Loucy (cell line): ENCODE results near the gene AFF2.
A peak's percentile ranks its signal among the peaks of the same experiment; 100 is the strongest.

Experiments used
- H2AFZ ChIP-seq: fragments of 200-600 bp; sonication (generic); 2 replicates; pipeline ENCODE4 v1.6.0; 2016; ENCODE audit warnings: antibody characterized with exemption, mild to moderate bottlenecking, low read length, moderate library complexity
- H3F3A ChIP-seq: fragments of 200-600 bp; 2 replicates; pipeline ENCODE4 v1.6.0; 2016; ENCODE audit warnings: antibody characterized with exemption, low read depth, mild to moderate bottlenecking
- H3K27me3 ChIP-seq: fragments of 200-600 bp; sonication (generic); 2 replicates; pipeline ENCODE4 v1.6.1; 2014; ENCODE audit warnings: low read length, mild to moderate bottlenecking; ENCODE audit not compliant: insufficient read depth, poor library complexity, severe bottlenecking
- H3K36me3 ChIP-seq: fragments of 200-600 bp; sonication (generic); 2 replicates; pipeline ENCODE4 v1.6.1; 2016; ENCODE audit warnings: low read length; ENCODE audit not compliant: insufficient read depth
- H3K4me1 ChIP-seq: fragments of 200-600 bp; sonication (generic); 2 replicates; pipeline ENCODE4 v1.5.1; 2014; ENCODE audit warnings: low read length, mild to moderate bottlenecking; ENCODE audit not compliant: insufficient read depth, poor library complexity, severe bottlenecking
- H3K4me2 ChIP-seq: fragments of 200-600 bp; sonication (generic); 2 replicates; pipeline ENCODE4 v1.6.0; 2014; ENCODE audit warnings: antibody characterized with exemption, low read length, low read depth, mild to moderate bottlenecking; ENCODE audit not compliant: poor library complexity, severe bottlenecking
- H3K4me3 ChIP-seq: fragments of 200-600 bp; sonication (generic); 2 replicates; pipeline ENCODE4 v1.5.1; 2014; ENCODE audit warnings: low read length, mild to moderate bottlenecking, mixed read lengths; ENCODE audit not compliant: poor library complexity, severe bottlenecking
- H3K79me2 ChIP-seq: fragments of 200-600 bp; sonication (generic); 2 replicates; pipeline ENCODE4 v1.6.1; 2014; ENCODE audit warnings: low read length; ENCODE audit not compliant: insufficient read depth
- H3K9ac ChIP-seq: fragments of 200-600 bp; sonication (generic); 2 replicates; pipeline ENCODE4 v1.6.0; 2014; ENCODE audit warnings: mild to moderate bottlenecking, low read depth, low read length, moderate library complexity; ENCODE audit not compliant: poor library complexity, severe bottlenecking
- H3K9me2 ChIP-seq: fragments of 200-600 bp; sonication (generic); replicated peaks from 2 replicates; pipeline ENCODE4 v1.6.1; 2016; ENCODE audit warnings: low read depth, low read length, mixed read lengths
- H3K9me3 ChIP-seq: fragments of 200-600 bp; sonication (generic); 2 replicates; pipeline ENCODE4 v1.6.1; 2014; ENCODE audit warnings: mild to moderate bottlenecking, antibody characterized with exemption, low read length, low read depth; ENCODE audit not compliant: insufficient read depth
- H4K20me1 ChIP-seq: fragments of 200-600 bp; sonication (generic); 2 replicates; pipeline ENCODE4 v1.6.0; 2014; ENCODE audit warnings: antibody characterized with exemption, low read length, mild to moderate bottlenecking; ENCODE audit not compliant: insufficient read depth, poor library complexity, severe bottlenecking
- CTCF ChIP-seq: fragments of 200-600 bp; sonication (generic); conservative IDR thresholded peaks from 2 replicates; pipeline ENCODE4 v1.5.1; 2014; ENCODE audit warnings: mild to moderate bottlenecking, antibody characterized with exemption, low read length
- EZH2phosphoT487 ChIP-seq: fragments of 200-600 bp; IDR thresholded peaks from 2 replicates; pipeline ENCODE4 v1.6.1; 2018; ENCODE audit warnings: antibody characterized with exemption, mild to moderate bottlenecking, moderate library complexity, borderline replicate concordance

Gene AFF2

DNA sequence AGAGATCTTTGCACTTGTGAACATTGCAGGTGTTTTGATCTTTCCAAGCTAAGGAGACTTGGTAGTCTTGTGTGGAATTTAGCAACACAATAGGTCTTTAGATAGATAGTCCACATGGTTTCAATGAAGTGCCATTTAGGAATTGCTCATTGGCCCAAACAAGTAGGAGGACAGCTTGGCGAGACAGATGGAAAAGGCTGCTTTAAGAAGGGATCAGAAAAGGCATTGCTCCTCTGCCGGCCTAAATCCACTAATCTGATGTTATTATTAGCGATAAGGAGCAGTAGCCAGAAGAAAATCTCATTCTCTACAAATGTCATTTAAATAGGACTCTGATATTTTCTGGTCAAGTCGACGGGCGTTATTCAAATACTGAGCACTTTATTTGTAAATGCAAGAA, 99.7 kb downstream of the AFF2 start:
- Histone ChIP-seq H3K4me3 (peak overlapping the region; percentile 47), H3K9me3 (no peaks in the 10 kb centered on the region), H3K4me2 (peak overlapping the region; percentile 63), H3K9ac (no peak overlapping the region), H2AFZ (no peak overlapping the region), H3F3A (no peaks in the 10 kb centered on the region), H3K79me2 (peaks cover 78% of the 10 kb centered on the region), H3K9me2 (no peaks in the 10 kb centered on the region), H3K36me3 (no peaks in the 10 kb centered on the region), H3K4me1 (peaks cover 48% of the 10 kb centered on the region), H4K20me1 (peaks cover 28% of the 10 kb centered on the region), H3K27me3 (no peaks in the 10 kb centered on the region)
- TF ChIP-seq EZH2phosphoT487 (no peak), CTCF (no peak)

DNA sequence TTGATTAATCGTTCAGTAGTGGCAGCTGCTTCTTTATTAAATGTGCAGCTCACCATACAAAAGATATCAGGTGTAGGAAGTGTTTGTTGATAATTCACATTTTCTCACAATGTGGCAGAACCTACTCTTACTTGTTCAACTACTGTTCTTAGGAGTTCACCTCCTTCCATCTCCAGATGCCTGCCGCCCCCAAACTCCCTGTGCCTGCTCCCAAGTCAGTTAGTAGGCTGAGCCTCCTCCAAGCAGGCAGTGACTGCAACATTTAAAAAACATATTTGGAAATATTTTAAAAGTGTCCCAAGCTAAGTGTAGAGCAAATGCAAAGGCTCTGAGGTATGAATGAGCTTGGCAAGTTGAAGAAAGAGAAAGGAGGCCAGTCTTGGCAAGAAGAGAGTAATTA, 100.2 kb downstream of the AFF2 start:
- Histone ChIP-seq H3K27me3 (no peaks in the 10 kb centered on the region), H3K9ac (no peak overlapping the region), H3K79me2 (peaks cover 78% of the 10 kb centered on the region), H3K4me1 (peaks cover 48% of the 10 kb centered on the region), H3K4me2 (peak overlapping the region; percentile 28), H4K20me1 (peaks cover 28% of the 10 kb centered on the region), H3K9me2 (no peaks in the 10 kb centered on the region), H3K9me3 (no peaks in the 10 kb centered on the region), H3F3A (no peaks in the 10 kb centered on the region), H2AFZ (no peak overlapping the region), H3K36me3 (no peaks in the 10 kb centered on the region), H3K4me3 (no peak overlapping the region)
- TF ChIP-seq CTCF (no peak), EZH2phosphoT487 (no peak)

- H3K4me3 ChIP-seq: no peak overlapping the region
- no peak overlapping the region for H3K9ac ChIP-seq
- no peaks in the 10 kb centered on the region for H3K36me3 ChIP-seq
- no peaks in the 10 kb centered on the region for H3K9me3 ChIP-seq
- H2AFZ ChIP-seq: no peak overlapping the region
- H3K27me3 ChIP-seq: no peaks in the 10 kb centered on the region
- peak overlapping the region; percentile 28 for H3K4me2 ChIP-seq
- no peaks in the 10 kb centered on the region for H3F3A ChIP-seq
- peaks cover 78% of the 10 kb centered on the region for H3K79me2 ChIP-seq
- peaks cover 48% of the 10 kb centered on the region for H3K4me1 ChIP-seq
- TF ChIP-seq CTCF (peak; percentile 33; the same call in 1 of the 2 replicates), EZH2phosphoT487 (no peak)
- H3K9me2 ChIP-seq: no peaks in the 10 kb centered on the region
- peaks cover 28% of the 10 kb centered on the region for H4K20me1 ChIP-seq
Observed at GRCh38 chrX:148601034-148601433, 100.6 kb downstream of the AFF2 start.
